Measurements from ENCODE around the gene C3orf22.

C3orf22 gene

GRCh38 chr3:126543457-126544061 lies 15.2 kb downstream of the C3orf22 start:
- TF ChIP-seq CTCF (IDR thresholded peaks at IDR 0.05; ENCODE audit: low read depth, low read length): no peak
- H3K4me3 ChIP-seq (replicated peaks in 1 of 2; ENCODE audit: low read depth in 2 of 2, low read length in 2 of 2): no peak overlapping the region
- DNase-seq (ENCODE audit: low read depth in 2 of 2): no peak

GRCh38 chr3:126542340-126543241 lies 16.1 kb downstream of the C3orf22 start:
- no peak overlapping the region for H3K4me3 ChIP-seq (replicated peaks in 1 of 2; ENCODE audit: low read depth in 2 of 2, low read length in 2 of 2)
- no peak for TF ChIP-seq CTCF (IDR thresholded peaks at IDR 0.05; ENCODE audit: low read depth, low read length)
- no peak for DNase-seq (ENCODE audit: low read depth in 2 of 2)

DNA sequence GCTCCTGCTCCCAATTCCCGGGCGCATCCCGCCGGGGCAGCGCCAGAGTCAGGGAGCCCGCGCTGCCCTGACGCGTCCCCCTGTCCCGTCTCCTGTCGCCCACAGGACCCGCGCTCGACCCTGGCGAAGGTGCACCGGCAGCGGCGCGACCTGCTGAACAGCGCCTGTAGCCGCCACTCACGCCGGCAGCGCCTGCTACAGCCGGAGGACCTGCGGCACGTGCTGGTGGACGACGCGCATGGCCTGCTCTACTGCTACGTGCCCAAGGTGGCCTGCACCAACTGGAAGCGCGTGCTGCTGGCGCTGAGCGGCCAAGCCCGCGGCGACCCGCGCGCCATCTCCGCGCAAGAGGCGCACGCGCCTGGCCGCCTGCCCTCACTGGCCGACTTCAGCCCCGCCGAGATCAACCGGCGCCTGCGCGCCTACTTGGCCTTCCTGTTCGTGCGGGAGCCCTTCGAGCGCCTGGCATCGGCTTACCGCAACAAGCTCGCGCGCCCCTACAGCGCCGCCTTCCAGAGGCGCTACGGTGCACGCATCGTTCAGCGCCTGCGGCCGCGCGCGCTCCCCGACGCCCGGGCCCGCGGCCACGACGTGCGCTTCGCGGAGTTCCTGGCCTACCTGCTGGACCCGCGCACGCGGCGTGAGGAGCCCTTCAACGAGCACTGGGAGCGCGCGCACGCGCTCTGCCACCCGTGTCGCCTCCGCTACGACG lies 16.9 kb downstream of the C3orf22 start:
- no peak for TF ChIP-seq CTCF (IDR thresholded peaks at IDR 0.05; ENCODE audit: low read depth, low read length)
- H3K4me3 ChIP-seq (replicated peaks in 1 of 2; ENCODE audit: low read depth in 2 of 2, low read length in 2 of 2): no peak overlapping the region
- DNase-seq (ENCODE audit: low read depth in 2 of 2): no peak

- DNase-seq (ENCODE audit: low read depth in 2 of 2): no peak
- no peak for TF ChIP-seq CTCF (IDR thresholded peaks at IDR 0.05; ENCODE audit: low read depth, low read length)
- H3K4me3 ChIP-seq (replicated peaks in 1 of 2; ENCODE audit: low read depth in 2 of 2, low read length in 2 of 2): no peak overlapping the region
Observed at GRCh38 chr3:126540951-126541627, 17.6 kb downstream of the C3orf22 start.

- TF ChIP-seq CTCF (IDR thresholded peaks at IDR 0.05; ENCODE audit: low read depth, low read length): no peak
- DNase-seq (ENCODE audit: low read depth in 2 of 2): peak; percentile 87 to 92
Observed at GRCh38 chr3:126540342-126540849, 18.3 kb downstream of the C3orf22 start.

DNA sequence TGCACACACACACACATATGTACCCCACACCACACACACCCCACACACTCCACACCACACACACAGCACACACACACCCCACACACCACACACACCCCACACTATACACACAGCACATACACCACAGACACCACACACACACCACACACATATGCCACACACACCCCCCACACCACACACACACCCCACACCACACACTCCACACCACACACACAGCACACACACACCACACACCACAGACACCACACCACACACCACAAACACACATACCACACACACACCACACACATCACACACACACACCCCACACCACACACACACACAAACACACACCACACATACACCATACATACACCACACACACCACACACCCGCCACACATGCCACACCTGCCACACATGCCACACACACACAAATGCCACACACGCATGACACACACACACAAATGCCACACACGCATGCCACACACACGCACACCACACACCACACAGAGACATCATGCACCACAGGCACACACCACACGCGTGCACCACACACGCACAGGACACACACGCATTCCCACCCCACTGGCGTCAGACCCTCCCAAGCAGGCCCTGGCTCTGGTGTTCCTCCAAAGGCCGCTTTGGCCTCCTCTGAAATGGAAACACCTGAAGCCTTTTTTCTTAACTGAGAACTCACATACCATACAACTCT lies 19.0 kb downstream of the C3orf22 start:
- no peak for DNase-seq (ENCODE audit: low read depth in 2 of 2)
- no peak overlapping the region for H3K4me3 ChIP-seq (replicated peaks in 1 of 2; ENCODE audit: low read depth in 2 of 2, low read length in 2 of 2)
- TF ChIP-seq CTCF (IDR thresholded peaks at IDR 0.05; ENCODE audit: low read depth, low read length): no peak

More at GRCh38 chr3:126540342-126540849, 18.3 kb downstream of the C3orf22 start:
- H3K4me3 ChIP-seq (replicated peaks in 1 of 2; ENCODE audit: low read depth in 2 of 2, low read length in 2 of 2): no peak overlapping the region
